Transverse colon (tissue), 4 donors: ENCODE measurements around the gene DACT2. TPM values are rescaled to one million over a fixed set of nuclear protein-coding genes. Genes with fewer than 3 reads are reported as not detected.

Experiments
- DNase-seq: peaks from one replicate; pipeline ENCODE4 v3.0.0-alpha.2; 2019
- H3K27ac ChIP-seq, 4 donors: fragments of 200-600 bp; sonication (generic); 2 replicates each; pipeline ENCODE4 v1.5.1; 2016 to 2018; ENCODE audit warnings: inconsistent platforms in 4 of 4
- H3K27me3 ChIP-seq: fragments of 200-600 bp; sonication (generic); 2 replicates; pipeline ENCODE4 v1.5.1; 2017; ENCODE audit warnings: inconsistent platforms
- H3K36me3 ChIP-seq, 4 donors: fragments of 200-600 bp; sonication (generic); 2 replicates each; pipeline ENCODE4 v1.5.1; 2017 to 2019; ENCODE audit warnings: inconsistent platforms in 4 of 4
- H3K4me1 ChIP-seq, 4 donors: fragments of 200-600 bp; sonication (generic); 2 replicates each; pipeline ENCODE4 v1.5.1; 2017 to 2020; ENCODE audit warnings: inconsistent platforms in 4 of 4
- H3K4me3 ChIP-seq, 4 donors: fragments of 200-600 bp; sonication (generic); 1 replicate in 1 of 4; 2 replicates in 3 of 4; pipeline versions ENCODE4 v1.5.1 to v1.6.1; 2017 to 2019; ENCODE audit warnings: inconsistent platforms in 4 of 4
- H3K9me3 ChIP-seq, 2 donors: fragments of 200-600 bp; sonication (generic); 2 replicates each; pipeline ENCODE4 v1.5.1; 2017 to 2019; ENCODE audit warnings: inconsistent platforms in 2 of 2
- EP300 ChIP-seq: sonication (generic); formaldehyde crosslinking; IDR thresholded peaks from one replicate; pipeline ENCODE4 v1.6.1; 2017; ENCODE audit warnings: antibody characterized with exemption, low read depth
- POLR2A ChIP-seq: fragments of 450-650 bp; IDR thresholded peaks from one replicate; pipeline ENCODE4 v1.6.1; 2016; ENCODE audit warnings: antibody characterized with exemption, mild to moderate bottlenecking, moderate library complexity
- POLR2AphosphoS5 ChIP-seq, 3 donors: sonication (generic); formaldehyde crosslinking; IDR thresholded peaks; one replicate each; pipeline ENCODE4 v1.6.1; 2016; ENCODE audit warnings: antibody characterized with exemption in 3 of 3
- WGBS, 2 donors: methylation state at CpG; one replicate each; pipeline ENCODE4 v1.1.5; 2018; ENCODE audit warnings: low coverage in 1 of 2; 5-methylcytosine and 5-hydroxymethylcytosine counted together
- in situ Hi-C, 4 donors: fragments of 200-750 bp; cut with MboI; loops; one replicate each; pipeline versions ENCODE4 v1.15.0 to v1.15.1; 2017; ENCODE audit warnings: low sequenced_read_pairs in 3 of 4, low pct_ligation_motif_present in 1 of 4, low pct_unique_long_range_greater_than_20kb in 1 of 4
- intact Hi-C: fragments of 100-400 bp; cut with DNase I; formaldehyde crosslinking; loops from one replicate; pipeline ENCODE4 v1.15.1; 2023; ENCODE audit warnings: low total_unique reads
- total RNA-seq, 4 donors: library from RNA; depleted of rRNA; stranded (reverse); fragments of >200 nt; gene quantifications; one replicate each; pipeline ENCODE4 v1.1.0, GENCODE V29; 2016
- TF ChIP-seq, protein P1 (sequence below), 5 experiments: fragments of 200-600 bp in 3 of 5; fragments of 450-650 bp in 2 of 5; sonication (generic) in 3 of 5; IDR thresholded peaks; 1 replicate in 2 of 5; 2 replicates in 3 of 5; pipeline ENCODE4 v1.5.1; 2016 to 2017; ENCODE audit warnings: antibody characterized with exemption in 5 of 5, inconsistent platforms in 3 of 5, mild to moderate bottlenecking in 2 of 5, moderate library complexity in 1 of 5

DACT2 gene
- total RNA-seq, 4 donors from 2014 or later: 2.4 to 2.6 TPM; not detected in 2

DNA sequence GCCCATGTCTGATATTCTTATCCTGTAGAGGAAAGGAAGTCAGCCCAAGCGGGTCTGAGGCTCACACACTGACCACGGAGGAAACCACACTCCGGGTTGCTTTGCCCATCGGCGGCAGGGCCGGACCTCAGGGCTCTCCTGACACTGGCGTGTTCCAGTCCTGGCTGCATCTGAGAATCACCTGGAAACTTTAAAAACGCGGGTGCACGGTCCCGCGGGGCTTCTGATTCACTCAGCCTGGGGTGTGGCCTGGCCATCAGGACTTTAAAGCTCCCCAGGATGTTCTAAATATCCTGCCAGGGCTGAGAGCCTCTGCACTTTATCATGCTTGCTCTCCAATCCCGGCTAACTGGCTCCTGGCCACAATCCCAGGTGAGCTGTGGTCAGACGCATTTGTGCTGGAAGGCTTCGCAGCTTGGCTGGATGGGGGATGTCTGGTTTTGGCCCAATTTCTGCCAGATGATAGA lies 47.7 kb upstream of the DACT2 start:
- H3K36me3 ChIP-seq: no peaks in the 10 kb centered on the region
- no peak overlapping the region for H3K4me3 ChIP-seq
- no peak for TF ChIP-seq EP300
- no peaks in the 10 kb centered on the region for H3K9me3 ChIP-seq
- H3K27ac ChIP-seq: no peak overlapping the region
- H3K27me3 ChIP-seq: no peaks in the 10 kb centered on the region
- WGBS, 2 donors: 60 to 70% methylated on average over 8 to 15 of the region's 15 CpGs
- DNase-seq: no peak
- in situ Hi-C loops (loop anchor here in 3 of 4 donors (10.0 to 25.0 kb wide), 3 partner anchors 213 to 520 kb away; no protein-coding TSS in a partner anchor), intact Hi-C loops (no loop called here)
- H3K4me1 ChIP-seq: peaks cover 0 to 7% (median 5%) of the 10 kb centered on the region in 4 donors

DNA sequence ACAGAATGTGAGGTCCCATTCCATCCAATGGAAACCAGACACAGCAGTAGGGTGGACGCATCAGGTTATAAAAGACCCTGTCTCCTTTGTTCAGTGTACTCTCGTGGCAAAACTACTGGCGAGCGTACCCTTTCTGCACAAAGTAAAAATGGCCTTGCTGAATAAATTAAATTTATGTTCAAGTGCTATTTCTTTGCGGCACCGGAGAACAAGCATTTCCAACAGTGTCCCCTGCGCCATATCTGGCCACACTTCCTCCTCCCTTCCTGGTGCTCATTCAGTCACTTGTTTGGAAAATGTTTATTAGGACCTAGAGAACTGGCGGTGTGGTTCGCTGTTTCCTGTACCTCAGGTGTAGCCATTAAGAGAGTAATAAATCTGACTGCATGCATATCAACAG lies 46.9 kb upstream of the DACT2 start:
- Histone ChIP-seq H3K27me3 (no peaks in the 10 kb centered on the region), H3K4me3 (no peak overlapping the region), H3K27ac (no peak overlapping the region), H3K4me1 (peaks cover 0 to 7% (median 5%) of the 10 kb centered on the region in 4 donors), H3K9me3 (no peaks in the 10 kb centered on the region), H3K36me3 (no peaks in the 10 kb centered on the region)
- in situ Hi-C loops (loop anchor here in 3 of 4 donors (10.0 to 25.0 kb wide), 3 partner anchors 212 to 521 kb away; no protein-coding TSS in a partner anchor), intact Hi-C loops (no loop called here)
- TF ChIP-seq POLR2A: no peak
- TF ChIP-seq POLR2AphosphoS5 (IDR thresholded peaks at IDR 0.05): no peak
- no peak for TF ChIP-seq EP300
- TF ChIP-seq, protein P1, sequence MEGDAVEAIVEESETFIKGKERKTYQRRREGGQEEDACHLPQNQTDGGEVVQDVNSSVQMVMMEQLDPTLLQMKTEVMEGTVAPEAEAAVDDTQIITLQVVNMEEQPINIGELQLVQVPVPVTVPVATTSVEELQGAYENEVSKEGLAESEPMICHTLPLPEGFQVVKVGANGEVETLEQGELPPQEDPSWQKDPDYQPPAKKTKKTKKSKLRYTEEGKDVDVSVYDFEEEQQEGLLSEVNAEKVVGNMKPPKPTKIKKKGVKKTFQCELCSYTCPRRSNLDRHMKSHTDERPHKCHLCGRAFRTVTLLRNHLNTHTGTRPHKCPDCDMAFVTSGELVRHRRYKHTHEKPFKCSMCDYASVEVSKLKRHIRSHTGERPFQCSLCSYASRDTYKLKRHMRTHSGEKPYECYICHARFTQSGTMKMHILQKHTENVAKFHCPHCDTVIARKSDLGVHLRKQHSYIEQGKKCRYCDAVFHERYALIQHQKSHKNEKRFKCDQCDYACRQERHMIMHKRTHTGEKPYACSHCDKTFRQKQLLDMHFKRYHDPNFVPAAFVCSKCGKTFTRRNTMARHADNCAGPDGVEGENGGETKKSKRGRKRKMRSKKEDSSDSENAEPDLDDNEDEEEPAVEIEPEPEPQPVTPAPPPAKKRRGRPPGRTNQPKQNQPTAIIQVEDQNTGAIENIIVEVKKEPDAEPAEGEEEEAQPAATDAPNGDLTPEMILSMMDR (IDR thresholded peaks at IDR 0.05): no peak
- 94 to 96% methylated on average over 8 to 9 of the region's 9 CpGs for WGBS, 2 donors
- no peak for DNase-seq

DNA sequence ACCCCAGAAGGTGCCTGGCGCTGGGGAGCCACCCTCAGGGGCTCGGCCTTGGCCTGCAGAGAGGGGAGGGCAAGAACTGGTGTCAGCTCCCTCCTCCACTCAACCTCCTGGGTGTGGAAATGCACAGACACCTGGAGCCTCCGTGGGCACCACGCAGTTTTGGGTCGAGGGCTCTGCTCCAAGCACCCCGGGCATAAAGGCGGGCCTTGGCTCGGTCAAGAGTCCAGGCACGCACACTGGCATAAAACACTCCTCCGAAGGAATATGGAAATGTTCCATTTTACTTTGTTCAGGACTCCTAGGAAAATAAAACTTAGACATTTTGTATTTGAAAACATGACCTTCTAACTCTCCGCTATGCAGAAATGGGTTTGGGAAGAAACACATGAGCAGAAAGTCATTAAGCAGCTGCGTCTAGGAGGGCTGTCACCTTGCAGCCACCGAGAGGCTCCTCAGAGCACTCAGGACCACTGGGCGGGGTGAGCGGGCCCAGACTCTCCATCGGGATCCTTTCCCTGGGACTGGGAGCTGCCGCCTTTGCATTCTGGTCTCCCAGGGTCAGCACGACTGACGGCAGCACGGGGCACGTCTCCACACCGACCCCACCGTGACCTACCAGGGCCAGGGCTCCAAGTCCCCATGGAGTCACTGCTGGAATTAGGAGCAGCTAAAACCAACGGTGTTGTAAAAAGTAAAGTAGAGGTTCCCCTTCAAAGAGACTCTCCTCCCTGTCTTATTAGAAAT lies 46.0 kb upstream of the DACT2 start:
- in situ Hi-C loops (loop anchor here in 3 of 4 donors (10.0 to 25.0 kb wide), 3 partner anchors 211 to 522 kb away; no protein-coding TSS in a partner anchor), intact Hi-C loops (no loop called here)
- DNase-seq: no peak
- H3K36me3 ChIP-seq: no peaks in the 10 kb centered on the region
- no peaks in the 10 kb centered on the region for H3K9me3 ChIP-seq
- peaks cover 0 to 7% (median 5%) of the 10 kb centered on the region in 4 donors for H3K4me1 ChIP-seq
- H3K27ac ChIP-seq: no peak overlapping the region
- no peaks in the 10 kb centered on the region for H3K27me3 ChIP-seq
- H3K4me3 ChIP-seq: no peak overlapping the region
- 91 to 95% methylated on average over 14 to 24 of the region's 24 CpGs for WGBS, 2 donors
- TF ChIP-seq POLR2A: no peak
- TF ChIP-seq POLR2AphosphoS5 (IDR thresholded peaks at IDR 0.05): no peak
- no peak for TF ChIP-seq EP300
- TF ChIP-seq, protein P1 (IDR thresholded peaks at IDR 0.05): no peak

DNA sequence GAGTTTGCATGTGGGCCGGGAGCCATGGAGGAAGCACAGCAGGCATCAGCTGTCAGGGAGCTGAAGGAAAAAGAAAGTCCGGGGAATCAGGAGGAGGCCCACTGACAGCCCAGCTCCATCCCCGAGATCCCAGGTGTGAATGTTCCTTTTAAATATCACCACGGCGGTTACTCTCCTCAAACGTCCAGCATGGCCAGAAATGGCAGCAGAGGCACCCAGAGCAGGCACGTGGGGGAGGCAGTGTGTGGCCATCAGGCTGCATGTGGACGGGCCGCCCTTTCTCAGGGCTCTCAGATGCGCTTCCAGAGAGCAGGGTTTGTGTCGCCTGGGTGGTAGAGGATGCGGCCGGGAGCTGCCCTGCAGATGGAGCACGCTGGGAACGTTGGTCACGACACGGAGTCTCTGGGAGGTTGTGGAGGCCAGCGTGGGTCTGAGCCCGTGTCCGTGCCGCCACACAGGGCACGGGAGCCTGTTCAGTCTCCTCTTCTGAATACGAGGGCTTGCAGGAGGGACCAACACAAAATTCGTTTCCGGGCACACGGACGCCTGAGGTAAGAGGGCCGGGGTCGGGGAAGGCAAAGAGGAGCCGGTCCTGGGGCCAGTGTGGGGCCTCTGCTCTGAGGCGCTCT lies 45.3 kb upstream of the DACT2 start:
- no peak for DNase-seq
- TF ChIP-seq EP300 (no peak), POLR2A (no peak), POLR2AphosphoS5 (IDR thresholded peaks at IDR 0.05) (no peak)
- TF ChIP-seq, protein P1 (IDR thresholded peaks at IDR 0.05): no peak
- Histone ChIP-seq H3K4me1 (peaks cover 0 to 3% (median under 1%) of the 10 kb centered on the region in 4 donors), H3K27me3 (no peaks in the 10 kb centered on the region), H3K4me3 (no peak overlapping the region), H3K36me3 (no peaks in the 10 kb centered on the region), H3K9me3 (no peaks in the 10 kb centered on the region), H3K27ac (no peak overlapping the region)
- intact Hi-C loops: no loop called here
- in situ Hi-C loops: loop anchor here in 3 of 4 donors (10.0 to 25.0 kb wide), 3 partner anchors 210 to 522 kb away; no protein-coding TSS in a partner anchor
- 91% methylated on average over 31 of the region's 31 CpGs; no CpG with 5 or more reads in 1 of the 2 donors for WGBS, 2 donors
